ENCODE measurements around the gene NTM.

NTM gene

GRCh38 chr11:132078264-132079076 is 708.1 kb downstream of the NTM start:
- Histone ChIP-seq H3K36me3 (ENCODE audit: control insufficient read depth in 2 of 2, insufficient read depth in 1 of 2, low read length in 2 of 2) (no peaks in the 10 kb centered on the region), H3K9me3 (ENCODE audit: control insufficient read depth, insufficient read depth, low read depth, low read length) (no peaks in the 10 kb centered on the region), H3K4me3 (ENCODE audit: low read depth, low read length) (no peak overlapping the region), H3K4me1 (ENCODE audit: control insufficient read depth, insufficient read depth, low read length) (no peaks in the 10 kb centered on the region), H3K27ac (ENCODE audit: extremely low read depth, low read depth, low read length) (no peak overlapping the region)
- ChIA-PET CTCF (no interaction called here), POLR2A (no interaction called here)
- TF ChIP-seq GLI2 (tag by site-specific recombination; IDR thresholded peaks at IDR 0.05; ENCODE audit: borderline replicate concordance, low read depth) (no peak), ZNF114 (tag by site-specific recombination; IDR thresholded peaks at IDR 0.05) (no peak), ZFHX2 (tag by site-specific recombination; conservative IDR thresholded peaks at IDR 0.05) (no peak), ZNF202 (tag by site-specific recombination; IDR thresholded peaks at IDR 0.05; ENCODE audit: borderline replicate concordance) (no peak), ZNF747 (tag by site-specific recombination; IDR thresholded peaks at IDR 0.05) (no peak), ZNF391 (tag by site-specific recombination; IDR thresholded peaks at IDR 0.05; ENCODE audit: borderline replicate concordance, low read depth) (no peak), ZNF585B (tag by site-specific recombination; IDR thresholded peaks at IDR 0.05) (no peak), ZNF670 (tag by site-specific recombination; IDR thresholded peaks at IDR 0.05; ENCODE audit: low read depth) (no peak), ZSCAN23 (tag by site-specific recombination; IDR thresholded peaks at IDR 0.05) (no peak), ZBTB44 (tag by site-specific recombination; IDR thresholded peaks at IDR 0.05) (no peak), OSR2 (tag by site-specific recombination; IDR thresholded peaks at IDR 0.05) (no peak), ZNF354C (tag by site-specific recombination; IDR thresholded peaks at IDR 0.05; ENCODE audit: borderline replicate concordance, low read depth) (no peak)

- Histone ChIP-seq H3K27ac (ENCODE audit: extremely low read depth, low read depth, low read length) (no peak overlapping the region), H3K4me1 (ENCODE audit: control insufficient read depth, insufficient read depth, low read length) (no peaks in the 10 kb centered on the region), H3K4me3 (ENCODE audit: low read depth, low read length) (no peak overlapping the region), H3K9me3 (ENCODE audit: control insufficient read depth, insufficient read depth, low read depth, low read length) (no peaks in the 10 kb centered on the region), H3K36me3 (ENCODE audit: control insufficient read depth in 2 of 2, insufficient read depth in 1 of 2, low read length in 2 of 2) (no peaks in the 10 kb centered on the region)
- POLR2A ChIA-PET = no interaction called here
- CTCF ChIA-PET = no interaction called here
- TF ChIP-seq ZNF239 (tag by site-specific recombination; IDR thresholded peaks at IDR 0.05) = no peak
Observed at GRCh38 chr11:132080127-132080526, 709.7 kb downstream of the NTM start.

GRCh38 chr11:132082566-132082965 is 712.2 kb downstream of the NTM start:
- H3K36me3 ChIP-seq (ENCODE audit: control insufficient read depth in 2 of 2, insufficient read depth in 1 of 2, low read length in 2 of 2) = no peaks in the 10 kb centered on the region
- no peaks in the 10 kb centered on the region for H3K4me1 ChIP-seq (ENCODE audit: control insufficient read depth, insufficient read depth, low read length)
- ChIA-PET CTCF (no interaction called here), POLR2A (no interaction called here)
- no peaks in the 10 kb centered on the region for H3K9me3 ChIP-seq (ENCODE audit: control insufficient read depth, insufficient read depth, low read depth, low read length)
- H3K4me3 ChIP-seq (ENCODE audit: low read depth, low read length) = no peak overlapping the region
- no peak for TF ChIP-seq ZNF221 (tag by site-specific recombination; IDR thresholded peaks at IDR 0.05; ENCODE audit: borderline replicate concordance)
- TF ChIP-seq ZNF10 (tag by site-specific recombination; IDR thresholded peaks at IDR 0.05) = no peak
- no peak for TF ChIP-seq HOXD13 (CRISPR knock-in tag; IDR thresholded peaks at IDR 0.05; ENCODE audit: borderline replicate concordance)
- TF ChIP-seq ZNF184 (tag by site-specific recombination; IDR thresholded peaks at IDR 0.05) = no peak
- TF ChIP-seq ZNF747 (tag by site-specific recombination; IDR thresholded peaks at IDR 0.05) = no peak
- TF ChIP-seq SP3 (tag by site-specific recombination; IDR thresholded peaks at IDR 0.05) = no peak
- TF ChIP-seq ZNF704 (tag by site-specific recombination; IDR thresholded peaks at IDR 0.05) = no peak
- TF ChIP-seq ZNF112 (tag by site-specific recombination; IDR thresholded peaks at IDR 0.05) = no peak
- TF ChIP-seq ZNF658 (tag by site-specific recombination; IDR thresholded peaks at IDR 0.05) = no peak
- H3K27ac ChIP-seq (ENCODE audit: extremely low read depth, low read depth, low read length) = no peak overlapping the region

All from HEK293 (cell line).